GM12878 (cell line): ENCODE measurements around the gene NR2F1-AS1. TPM values are rescaled to one million over a fixed set of nuclear protein-coding genes. Genes with fewer than 3 reads are reported as not detected.

ENCODE experiments used
- ATAC-seq: fragments of 200-7000 bp; cut with Tn5 transposase; 3 replicates; pipeline ENCODE4 v1.9.1; 2020; ENCODE audit warnings: mild to moderate bottlenecking, moderate library complexity
- BruUV-seq: library from RNA; stranded (reverse); fragments of 400-500 nt; replicated peaks from 2 replicates; lab custom pipeline; 2021; lab: Mats Ljungman, UMichigan
- CTCF ChIA-PET: fragments of 300-600 bp; sonication (Branson Sonifier 250); formaldehyde crosslinking; extraction: SDS; loops from one replicate; lab custom pipeline; 2021; ENCODE audit warnings: inconsistent platforms; lab: Yijun Ruan, JAX
- POLR2A ChIA-PET: fragments of 350-600 bp; formaldehyde crosslinking; extraction: SDS; loops from one replicate; lab custom pipeline; 2021; ENCODE audit warnings: inconsistent platforms; lab: Charles Lee
- RAD21 ChIA-PET: fragments of 300-600 bp; sonication (Branson Sonifier 250); formaldehyde crosslinking; loops from one replicate; lab custom pipeline; 2023; ENCODE audit warnings: antibody characterized with exemption; ENCODE audit not compliant: unreplicated experiment; lab: Charles Lee
- SMC1A ChIA-PET: fragments of 300-600 bp; sonication (Branson Sonifier 250); formaldehyde crosslinking; loops from one replicate; lab custom pipeline; 2023; ENCODE audit not compliant: unreplicated experiment, uncharacterized antibody; lab: Charles Lee
- DNase-seq: peaks from one replicate; pipeline ENCODE4 v3.0.0-alpha.2; 2011; ENCODE audit warnings: low read depth, low spot score
- FAIRE-seq: peaks from 3 replicates; lab custom pipeline; 2011; peaks lifted over from hg19 to GRCh38; lab: Jason Lieb, UNC
- H2AFZ ChIP-seq: 2 replicates; pipeline ENCODE4 v1.6.0; 2011; ENCODE audit warnings: low read depth, low read length, control low read depth; ENCODE audit not compliant: control insufficient read depth
- H3K27ac ChIP-seq: 2 replicates; pipeline ENCODE4 v1.5.1; 2011; ENCODE audit warnings: control low read depth; ENCODE audit not compliant: control insufficient read depth, insufficient read depth
- H3K27me3 ChIP-seq, 2 experiments: replicated peaks in 1 of 2; 2 replicates each; pipeline versions ENCODE4 v1.6.0 to v1.6.1; 2011; ENCODE audit warnings: low read length in 1 of 2; ENCODE audit not compliant: control insufficient read depth in 2 of 2, insufficient read depth in 2 of 2
- H3K36me3 ChIP-seq, 2 experiments: 2 replicates each; pipeline ENCODE4 v1.5.1; 2011; ENCODE audit warnings: low read length in 1 of 2; ENCODE audit not compliant: control insufficient read depth in 2 of 2, insufficient read depth in 2 of 2
- H3K4me1 ChIP-seq: 2 replicates; pipeline ENCODE4 v1.6.1; 2011; ENCODE audit warnings: mild to moderate bottlenecking, low read length, moderate library complexity, mixed read lengths; ENCODE audit not compliant: control insufficient read depth, insufficient read depth
- H3K4me2 ChIP-seq: 2 replicates; pipeline ENCODE4 v1.6.0; 2011; ENCODE audit warnings: control low read depth; ENCODE audit not compliant: control insufficient read depth, insufficient read depth
- H3K4me3 ChIP-seq: fragments of 200-600 bp; sonication (generic); 2 replicates; pipeline ENCODE4 v1.5.1; 2016
- H3K79me2 ChIP-seq: 2 replicates; pipeline ENCODE4 v1.6.0; 2011; ENCODE audit warnings: low read length; ENCODE audit not compliant: control insufficient read depth, insufficient read depth
- H3K9ac ChIP-seq: 2 replicates; pipeline ENCODE4 v1.8.0; 2011; ENCODE audit warnings: low read length, control low read depth, mixed read lengths; ENCODE audit not compliant: control insufficient read depth, insufficient read depth
- H3K9me3 ChIP-seq: replicated peaks from 3 replicates; pipeline ENCODE4 v1.5.1; 2011; ENCODE audit warnings: mild to moderate bottlenecking, low read length; ENCODE audit not compliant: control insufficient read depth, insufficient read depth
- H4K20me1 ChIP-seq: 2 replicates; pipeline ENCODE4 v1.6.0; 2011; ENCODE audit not compliant: control insufficient read depth, insufficient read depth
- BHLHE40 ChIP-seq, 2 experiments: fragments of 450-650 bp in 1 of 2; IDR thresholded peaks; 2 replicates each; pipeline ENCODE4 v1.6.1; 2011 to 2017; ENCODE audit warnings: low read depth in 2 of 2, borderline replicate concordance in 1 of 2, improper control_type of control experiment in 1 of 2, low read length in 1 of 2, mild to moderate bottlenecking in 1 of 2
- BMI1 ChIP-seq: fragments of 450-650 bp; IDR thresholded peaks from 2 replicates; pipeline ENCODE4 v1.6.1; 2016; ENCODE audit warnings: mild to moderate bottlenecking, moderate library complexity, borderline replicate concordance
- BRCA1 ChIP-seq: IDR thresholded peaks from 2 replicates; pipeline ENCODE4 v1.6.1; 2011; ENCODE audit warnings: low read depth, low read length, improper control_type of control experiment
- CBFB ChIP-seq: IDR thresholded peaks from 2 replicates; pipeline ENCODE4 v1.6.1; 2016; ENCODE audit warnings: antibody characterized with exemption, low read depth
- FOS ChIP-seq: IDR thresholded peaks from 3 replicates; pipeline ENCODE4 v1.6.1; 2011; ENCODE audit warnings: borderline replicate concordance; ENCODE audit not compliant: insufficient read length; ENCODE audit errors: extremely low read depth
- IRF4 ChIP-seq: IDR thresholded peaks from 2 replicates; pipeline ENCODE4 v1.6.1; 2011; ENCODE audit warnings: low read depth, low read length
- NFIC ChIP-seq: IDR thresholded peaks from 2 replicates; pipeline ENCODE4 v1.6.1; 2012; ENCODE audit warnings: low read depth, mild to moderate bottlenecking, inconsistent platforms, low read length, moderate library complexity
- RCOR1 ChIP-seq: conservative IDR thresholded peaks from 2 replicates; pipeline ENCODE4 v1.6.1; 2012; ENCODE audit warnings: low read depth, low read length, improper control_type of control experiment
- RUNX3 ChIP-seq: IDR thresholded peaks from 2 replicates; pipeline ENCODE4 v1.6.1; 2012; ENCODE audit warnings: low read length, inconsistent platforms
- SKIL ChIP-seq: fragments of 450-650 bp; IDR thresholded peaks from 2 replicates; pipeline ENCODE4 v1.6.1; 2017; ENCODE audit warnings: mild to moderate bottlenecking, low read depth, inconsistent platforms; ENCODE audit not compliant: poor library complexity, severe bottlenecking
- SUPT20H ChIP-seq: IDR thresholded peaks from 2 replicates; pipeline ENCODE4 v1.6.1; 2011; ENCODE audit warnings: low read depth, mild to moderate bottlenecking, low read length, moderate library complexity, borderline replicate concordance; ENCODE audit not compliant: control insufficient read depth
- ZNF274 ChIP-seq: IDR thresholded peaks from one replicate; pipeline ENCODE4 v1.8.0; 2011; ENCODE audit not compliant: insufficient read length, insufficient read depth
- ZNF384 ChIP-seq: IDR thresholded peaks from 2 replicates; pipeline ENCODE4 v1.6.1; 2012; ENCODE audit warnings: low read depth, mild to moderate bottlenecking, low read length, improper control_type of control experiment, borderline replicate concordance
- ZNF592 ChIP-seq: fragments of 450-650 bp; IDR thresholded peaks from 2 replicates; pipeline ENCODE4 v1.6.1; 2017; ENCODE audit warnings: mild to moderate bottlenecking, moderate library complexity
- ZSCAN29 ChIP-seq: fragments of 450-650 bp; IDR thresholded peaks from 2 replicates; pipeline ENCODE4 v1.6.1; 2017; ENCODE audit warnings: mild to moderate bottlenecking, moderate library complexity
- WGBS: methylation state at CpG from one replicate; pipeline ENCODE4 v1.1.6; 2016; ENCODE audit warnings: low lambda C conversion rate; ENCODE audit not compliant: insufficient replicate concordance, insufficient coverage; ENCODE audit errors: missing lambda C conversion rate; 5-methylcytosine and 5-hydroxymethylcytosine counted together
- in situ Hi-C: fragments of 300-500 bp; cut with MboI; formaldehyde crosslinking; loops from 9 replicates; pipeline ENCODE4 v1.14.3; 2018; ENCODE audit warnings: mixed read lengths
- intact Hi-C: fragments of 100-400 bp; cut with micrococcal nuclease; formaldehyde crosslinking; loops from one replicate; pipeline ENCODE4 v1.14.2; 2022; ENCODE audit not compliant: unreplicated experiment
- polyA plus RNA-seq, 11 experiments: library from polyadenylated mRNA; depleted of rRNA in 4 of 11; unstranded in 6 of 11; stranded (reverse) in 5 of 11; fragments of >200 nt; fragmentation: Nextera tagmentation in 4 of 11; fragmentation: Illumina TruSeq in 1 of 11; extraction: Ambion mirVana in 4 of 11; extraction: Trizol in 1 of 11; gene quantifications; 1 replicate in 1 of 11; 2 replicates in 10 of 11; pipeline versions ENCODE4 v1.2.1 to v1.2.3, GENCODE V29; 2011 to 2016; ENCODE audit warnings: inconsistent platforms in 2 of 11, missing spikeins in 2 of 11, low read depth in 1 of 11
- total RNA-seq, 4 experiments: library from RNA; depleted of rRNA in 3 of 4; stranded (reverse); fragments of >200 nt in 3 of 4; fragmentation: Illumina TruSeq in 1 of 4; extraction: Trizol in 1 of 4; gene quantifications; 2 replicates each; pipeline versions ENCODE4 v1.2.1 to v1.2.3, GENCODE V29; 2013 to 2021

NR2F1-AS1 gene
- total and polyA plus RNA-seq, 10 of the 15 experiments (the other 5 are each of a cell fraction or from before 2014, with no cell fraction given), result 0.11 to 0.85 (median 0.27) TPM

DNA sequence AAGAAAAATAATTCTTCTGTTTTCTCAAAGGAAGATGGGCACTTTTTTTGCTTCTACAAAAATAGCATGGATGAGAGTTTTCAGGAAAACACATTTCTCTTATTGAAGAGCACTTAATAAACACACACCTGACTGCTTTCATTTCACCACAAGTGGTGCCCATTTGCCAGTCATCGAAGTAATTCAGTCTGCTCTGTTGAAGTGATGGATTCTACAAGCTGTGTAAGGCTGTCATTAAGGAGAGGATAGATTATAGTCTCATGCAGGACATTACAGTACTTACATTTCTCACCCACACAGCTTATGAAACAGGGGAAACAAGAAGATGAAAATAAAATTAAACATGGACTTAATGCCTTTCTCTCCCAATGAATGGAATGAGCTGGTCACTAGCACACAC, 165.2 kb downstream of the NR2F1-AS1 start:
- in situ Hi-C loops (no loop called here), intact Hi-C loops (no loop called here)
- TF ChIP-seq IRF4 (no peak), RUNX3 (no peak), NFIC (no peak), BMI1 (no peak), CBFB (no peak), BHLHE40 (IDR thresholded peaks at IDR 0.05; ENCODE audit: borderline replicate concordance in 1 of 2, low read depth in 2 of 2, low read length in 1 of 2) (no peak), FOS (no peak), ZNF384 (no peak), SKIL (no peak), ZNF274 (no peak), ZSCAN29 (no peak), SUPT20H (no peak), ZNF592 (no peak), RCOR1 (no peak), BRCA1 (no peak)
- ChIA-PET CTCF (interaction anchor here (2.1 kb wide), 1 partner anchor 14 kb away, joined by 8 read pairs; no protein-coding TSS in a partner anchor), SMC1A (interaction anchor here (1.3 to 1.8 kb wide), 2 partner anchors 21 to 156 kb away, joined by 3 to 5 read pairs; no protein-coding TSS in a partner anchor), POLR2A (no interaction called here), RAD21 (no interaction called here)
- WGBS, result 0% methylated on average over 1 of the region's 1 CpG
- Histone ChIP-seq H3K4me3 (no peak overlapping the region), H2AFZ (no peak overlapping the region), H3K36me3 (no peaks in the 10 kb centered on the region), H3K9ac (no peak overlapping the region), H3K9me3 (no peaks in the 10 kb centered on the region), H3K27me3 (no peaks in the 10 kb centered on the region), H3K27ac (no peak overlapping the region), H4K20me1 (no peaks in the 10 kb centered on the region), H3K79me2 (no peaks in the 10 kb centered on the region), H3K4me1 (no peaks in the 10 kb centered on the region), H3K4me2 (no peak overlapping the region)
- no peak for FAIRE-seq
- ATAC-seq, result no peak
- no TSS peak for BruUV-seq
- DNase-seq, result no peak
